ENCODE measurements around the gene FAM171A1. TPM values are rescaled to one million over a fixed set of nuclear protein-coding genes. Genes with fewer than 3 reads are reported as not detected.
A peak's percentile ranks its signal among the peaks of the same experiment; 100 is the strongest.

FAM171A1 gene
- total RNA-seq, 1 experiment from 2014 or later = 19.2 TPM

- no TSS peak for BruUV-seq (replicated peaks)
- Histone ChIP-seq H3K36me3 (ENCODE audit: control insufficient read depth, insufficient read depth, low read length) (no peaks in the 10 kb centered on the region), H3K4me1 (ENCODE audit: control insufficient read depth, insufficient read depth, low read length) (no peaks in the 10 kb centered on the region), H3K9me3 (ENCODE audit: control insufficient read depth, insufficient read depth, low read depth, low read length) (no peaks in the 10 kb centered on the region), H3K27ac (ENCODE audit: low read length) (no peak overlapping the region), H3K27me3 (ENCODE audit: control insufficient read depth, insufficient read depth, low read length) (no peaks in the 10 kb centered on the region), H3K4me3 (ENCODE audit: low read depth in 2 of 2, low read length in 2 of 2) (no peak overlapping the region)
- DNase-seq (ENCODE audit: low read depth, low spot score) = no peak
- ATAC-seq = no peak
- POLR2A ChIA-PET = no interaction called here
- in situ Hi-C loops (cut with HindIII; ENCODE audit: low pct_unique_long_range_greater_than_20kb, low sequenced_read_pairs) (no loop called here), intact Hi-C loops (cut with micrococcal nuclease; ENCODE audit: unreplicated experiment) (no loop called here)
- CTCF ChIA-PET = no interaction called here
- no peak for TF ChIP-seq SIN3A (IDR thresholded peaks at IDR 0.05; ENCODE audit: borderline replicate concordance, insufficient read depth, low read depth, low read length)
- no peak for TF ChIP-seq CTCF (IDR thresholded peaks at IDR 0.05)
- no peak for TF ChIP-seq TCF7L2 (IDR thresholded peaks at IDR 0.05; ENCODE audit: low read depth, low read length)
Observed at GRCh38 chr10:15263657-15264323, 107.3 kb downstream of the FAM171A1 start.

- DNase-seq (ENCODE audit: low read depth, low spot score) = no peak
- in situ Hi-C loops (cut with HindIII; ENCODE audit: low pct_unique_long_range_greater_than_20kb, low sequenced_read_pairs) = no loop called here
Observed at GRCh38 chr10:15262036-15262713, 108.9 kb downstream of the FAM171A1 start.

GRCh38 chr10:15259136-15259535, 112.0 kb downstream of the FAM171A1 start:
- no TSS peak for BruUV-seq (replicated peaks)
- Histone ChIP-seq H3K36me3 (ENCODE audit: control insufficient read depth, insufficient read depth, low read length) (no peaks in the 10 kb centered on the region), H3K27me3 (ENCODE audit: control insufficient read depth, insufficient read depth, low read length) (no peaks in the 10 kb centered on the region), H3K4me1 (ENCODE audit: control insufficient read depth, insufficient read depth, low read length) (no peaks in the 10 kb centered on the region), H3K4me3 (ENCODE audit: low read depth in 2 of 2, low read length in 2 of 2) (no peak overlapping the region), H3K9me3 (ENCODE audit: control insufficient read depth, insufficient read depth, low read depth, low read length) (no peaks in the 10 kb centered on the region), H3K27ac (ENCODE audit: low read length) (no peak overlapping the region)
- POLR2A ChIA-PET = no interaction called here
- in situ Hi-C loops (cut with HindIII; ENCODE audit: low pct_unique_long_range_greater_than_20kb, low sequenced_read_pairs) = no loop called here
- DNase-seq (ENCODE audit: low read depth, low spot score) = no peak
- intact Hi-C loops (cut with micrococcal nuclease; ENCODE audit: unreplicated experiment) = no loop called here
- CTCF ChIA-PET = no interaction called here
- no peak for ATAC-seq
- TF ChIP-seq POLR2AphosphoS5 (IDR thresholded peaks at IDR 0.05; ENCODE audit: low read depth, low read length) = no peak
- TF ChIP-seq REST (IDR thresholded peaks at IDR 0.05; ENCODE audit: insufficient read depth in 1 of 2, low read depth in 2 of 2, low read length in 1 of 2) = no peak
- TF ChIP-seq CTCF (IDR thresholded peaks at IDR 0.05) = no peak
- TF ChIP-seq TCF7L2 (IDR thresholded peaks at IDR 0.05; ENCODE audit: low read depth, low read length) = no peak
- TF ChIP-seq SIN3A (IDR thresholded peaks at IDR 0.05; ENCODE audit: borderline replicate concordance, insufficient read depth, low read depth, low read length) = no peak

More at GRCh38 chr10:15262036-15262713, 108.9 kb downstream of the FAM171A1 start:
- Histone ChIP-seq H3K27ac (ENCODE audit: low read length) (no peak overlapping the region), H3K9me3 (ENCODE audit: control insufficient read depth, insufficient read depth, low read depth, low read length) (no peaks in the 10 kb centered on the region), H3K4me3 (ENCODE audit: low read depth in 2 of 2, low read length in 2 of 2) (no peak overlapping the region), H3K36me3 (ENCODE audit: control insufficient read depth, insufficient read depth, low read length) (no peaks in the 10 kb centered on the region), H3K27me3 (ENCODE audit: control insufficient read depth, insufficient read depth, low read length) (no peaks in the 10 kb centered on the region), H3K4me1 (ENCODE audit: control insufficient read depth, insufficient read depth, low read length) (no peaks in the 10 kb centered on the region)
- BruUV-seq (replicated peaks) = no TSS peak
- POLR2A ChIA-PET = interaction anchor here (0.5 kb wide), 1 partner anchor 284 kb away, joined by 4 read pairs; no protein-coding TSS in a partner anchor
- TF ChIP-seq CTCF (IDR thresholded peaks at IDR 0.05) (peak; percentile 32), POLR2AphosphoS5 (IDR thresholded peaks at IDR 0.05; ENCODE audit: low read depth, low read length) (no peak)
- CTCF ChIA-PET = interaction anchor here (0.6 kb wide), 1 partner anchor 29 kb away, joined by 8 read pairs; no protein-coding TSS in a partner anchor
- intact Hi-C loops (cut with micrococcal nuclease; ENCODE audit: unreplicated experiment) = no loop called here
- peak; percentile 51; the same call in 1 of the 2 replicates for ATAC-seq
